HG03457 (cell line): ENCODE data around the gene CNGA4.
"Not testable (repeated sequence)": the region's sequence is repeated elsewhere in the genome, so short reads cannot be mapped to it uniquely, and the experiment has no call there.

ENCODE experiments used
- ATAC-seq: cut with Tn5 transposase; IDR thresholded peaks from one replicate; pipeline ENCODE4 v1.9.1; 2021; ENCODE audit warnings: moderate number of reproducible peaks; ENCODE audit not compliant: unreplicated experiment

The CNGA4 gene

GRCh38 chr11:6260207-6260726, 21.4 kb downstream of the CNGA4 start:
- ATAC-seq, result no peak

- ATAC-seq, result no peak
These were observed 24.8 kb downstream of the CNGA4 start for GRCh38 chr11:6263662-6264061.

- ATAC-seq, result no peak
These were observed 29.9 kb downstream of the CNGA4 start for GRCh38 chr11:6268820-6269219.

- no peak for ATAC-seq
These were observed 31.1 kb downstream of the CNGA4 start for GRCh38 chr11:6269994-6270393.

- no peak for ATAC-seq
These were observed 31.8 kb downstream of the CNGA4 start for GRCh38 chr11:6270584-6271246.

- ATAC-seq, result no peak
These were observed 32.7 kb downstream of the CNGA4 start for GRCh38 chr11:6271598-6271997.

GRCh38 chr11:6273188-6273587, 34.3 kb downstream of the CNGA4 start:
- ATAC-seq, result no peak

- not testable (repeated sequence) for ATAC-seq
These were observed 41.9 kb downstream of the CNGA4 start for GRCh38 chr11:6280809-6281208.

GRCh38 chr11:6283453-6284023, 44.6 kb downstream of the CNGA4 start:
- no peak for ATAC-seq

- ATAC-seq, result no peak
These were observed 45.4 kb downstream of the CNGA4 start for GRCh38 chr11:6284250-6284649.

- ATAC-seq, result no peak
These were observed 46.1 kb downstream of the CNGA4 start for GRCh38 chr11:6285019-6285418.
